OCI-LY1 (cell line): ENCODE data around the gene CYGB.
"Not testable (repeated sequence)": the region's sequence is repeated elsewhere in the genome, so short reads cannot be mapped to it uniquely, and the experiment has no call there.

Experiments
- H2AFZ ChIP-seq: fragments of 200-600 bp; sonication (generic), shearing (Covaris generic); 2 replicates; pipeline ENCODE4 v1.6.0; 2014; ENCODE audit warnings: antibody characterized with exemption, mild to moderate bottlenecking, low read length
- H3F3A ChIP-seq: fragments of 200-600 bp; sonication (generic), shearing (Covaris generic); 2 replicates; pipeline ENCODE4 v1.6.0; 2014; ENCODE audit warnings: mild to moderate bottlenecking, antibody characterized with exemption, low read length, moderate library complexity; ENCODE audit not compliant: insufficient read depth
- H3K27ac ChIP-seq: fragments of 200-600 bp; sonication (generic); 2 replicates; pipeline ENCODE4 v1.5.1; 2014; ENCODE audit warnings: low read length, mixed run types, mild to moderate bottlenecking, low read depth; ENCODE audit not compliant: poor library complexity, severe bottlenecking
- H3K27me3 ChIP-seq: fragments of 200-600 bp; sonication (generic); 2 replicates; pipeline ENCODE4 v1.6.0; 2014; ENCODE audit warnings: antibody characterized with exemption, mild to moderate bottlenecking, low read length, moderate library complexity; ENCODE audit not compliant: insufficient read depth
- H3K36me3 ChIP-seq: fragments of 200-600 bp; sonication (generic); 2 replicates; pipeline ENCODE4 v1.6.1; 2014; ENCODE audit warnings: mild to moderate bottlenecking, antibody characterized with exemption, low read length, moderate library complexity, mixed read lengths; ENCODE audit not compliant: insufficient read depth
- H3K4me1 ChIP-seq: fragments of 200-600 bp; sonication (generic); 2 replicates; pipeline ENCODE4 v1.5.1; 2014; ENCODE audit warnings: mild to moderate bottlenecking, low read length, moderate library complexity; ENCODE audit not compliant: insufficient read depth, severe bottlenecking
- H3K4me2 ChIP-seq: fragments of 200-600 bp; sonication (generic), shearing (Covaris generic); 2 replicates; pipeline ENCODE4 v1.6.1; 2014; ENCODE audit warnings: low read length
- H3K4me3 ChIP-seq: fragments of 200-600 bp; sonication (generic); 2 replicates; pipeline ENCODE4 v1.5.1; 2014; ENCODE audit warnings: low read length, low read depth, mild to moderate bottlenecking, mixed read lengths; ENCODE audit not compliant: poor library complexity, severe bottlenecking
- H3K79me2 ChIP-seq: fragments of 200-600 bp; shearing (Covaris generic); 2 replicates; pipeline ENCODE4 v1.6.1; 2016; ENCODE audit warnings: mixed run types, low read length, mixed read lengths; ENCODE audit not compliant: insufficient read depth
- H3K9ac ChIP-seq: fragments of 200-600 bp; sonication (generic), shearing (Covaris generic); 2 replicates; pipeline ENCODE4 v1.6.1; 2014; ENCODE audit warnings: mild to moderate bottlenecking, low read length, mixed read lengths
- H3K9me2 ChIP-seq: fragments of 200-600 bp; sonication (generic), shearing (Covaris generic); 2 replicates; pipeline ENCODE4 v1.6.1; 2014; ENCODE audit warnings: low read depth, mild to moderate bottlenecking, low read length, mixed read lengths
- H3K9me3 ChIP-seq: fragments of 200-600 bp; shearing (Covaris generic); 2 replicates; pipeline ENCODE4 v1.6.1; 2014; ENCODE audit warnings: low read length, mixed read lengths
- H4K20me1 ChIP-seq: fragments of 200-600 bp; sonication (generic), shearing (Covaris generic); 2 replicates; pipeline ENCODE4 v1.6.0; 2016; ENCODE audit warnings: mild to moderate bottlenecking, low read length; ENCODE audit not compliant: insufficient read depth
- CTCF ChIP-seq: fragments of 200-600 bp; sonication (generic), shearing (Covaris generic); IDR thresholded peaks from 2 replicates; pipeline ENCODE4 v1.5.1; 2017; ENCODE audit warnings: mild to moderate bottlenecking, antibody characterized with exemption, low read length, moderate library complexity, mixed read lengths
- EZH2 ChIP-seq: fragments of 200-600 bp; sonication (generic), shearing (Covaris generic); IDR thresholded peaks from 2 replicates; pipeline ENCODE4 v1.8.0; 2017; ENCODE audit warnings: borderline replicate concordance, mixed run types, mild to moderate bottlenecking, antibody characterized with exemption, low read length, moderate library complexity, mixed read lengths

CYGB gene

DNA sequence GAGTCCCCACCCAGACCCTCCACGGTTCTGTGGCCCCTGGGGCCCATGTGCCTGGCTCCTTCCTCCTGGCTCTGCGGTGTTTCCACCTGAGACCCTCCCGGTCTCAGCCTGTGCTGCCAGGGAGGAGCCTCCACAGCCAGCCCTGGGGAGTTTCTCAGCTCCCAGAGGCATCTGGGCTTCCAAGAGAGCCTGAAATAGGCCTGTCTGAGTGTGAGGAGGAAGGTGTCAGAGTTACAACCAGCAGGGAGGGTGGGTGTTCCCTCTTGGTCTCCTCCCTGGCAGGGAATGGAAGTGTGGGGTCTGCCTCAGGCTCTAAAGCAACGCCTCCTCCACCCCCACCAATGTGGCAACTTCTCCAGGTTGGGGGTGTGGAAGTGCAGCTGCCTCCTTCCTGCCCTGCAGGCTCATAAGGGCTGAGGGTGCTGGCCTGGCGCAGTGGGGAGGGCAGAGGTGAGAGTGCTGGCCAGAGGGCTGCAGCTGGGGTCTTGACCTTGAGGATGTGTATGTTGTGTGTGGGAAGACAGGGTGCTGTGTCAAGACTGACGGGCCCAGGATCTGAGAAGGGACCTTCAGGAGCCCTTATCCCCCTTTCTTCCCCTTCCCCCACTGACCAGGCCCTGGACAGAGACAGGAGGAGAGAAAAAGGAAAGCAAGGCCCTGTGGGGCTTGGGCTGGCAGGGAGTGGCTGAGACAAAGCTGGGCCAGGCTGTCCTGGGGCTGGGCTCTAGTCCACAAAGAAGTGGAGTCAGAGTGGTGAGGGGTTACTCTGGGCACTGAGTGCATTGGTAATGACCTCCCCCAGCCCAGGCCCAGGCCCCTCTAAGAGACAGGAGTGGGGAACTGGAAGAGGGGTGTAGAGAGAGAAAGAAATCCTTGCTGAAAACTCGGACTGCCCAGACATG is 2.4 kb downstream of the CYGB start:
- Histone ChIP-seq H3K4me2 (no peak overlapping the region), H3K4me3 (no peak overlapping the region), H4K20me1 (no peaks in the 10 kb centered on the region), H3K9me3 (no peaks in the 10 kb centered on the region), H3F3A (no peaks in the 10 kb centered on the region), H2AFZ (no peak overlapping the region), H3K9me2 (no peaks in the 10 kb centered on the region), H3K4me1 (peaks cover 14% of the 10 kb centered on the region), H3K27me3 (no peaks in the 10 kb centered on the region; the same call in 1 of the 2 replicates), H3K9ac (no peak overlapping the region), H3K27ac (no peak overlapping the region), H3K36me3 (no peaks in the 10 kb centered on the region), H3K79me2 (no peaks in the 10 kb centered on the region)
- TF ChIP-seq EZH2: no peak
- no peak for TF ChIP-seq CTCF

- H4K20me1 ChIP-seq, H3K27me3 ChIP-seq, H3K9me3 ChIP-seq, H3K9me2 ChIP-seq, H3K79me2 ChIP-seq, H3F3A ChIP-seq, H2AFZ ChIP-seq, H3K9ac ChIP-seq, H3K4me2 ChIP-seq, H3K4me3 ChIP-seq, H3K27ac ChIP-seq, H3K36me3 ChIP-seq: not testable (repeated sequence)
- H3K4me1 ChIP-seq: peaks cover 27% of the 10 kb centered on the region
Observed at GRCh38 chr17:76533640-76534359, 3.7 kb downstream of the CYGB start.

GRCh38 chr17:76532072-76532651 is 5.3 kb downstream of the CYGB start:
- no peak overlapping the region for H3K4me2 ChIP-seq
- H3K4me3 ChIP-seq: no peak overlapping the region
- no peaks in the 10 kb centered on the region; the same call in 1 of the 2 replicates for H3K27me3 ChIP-seq
- no peaks in the 10 kb centered on the region for H3K36me3 ChIP-seq
- no peak overlapping the region for H2AFZ ChIP-seq
- TF ChIP-seq CTCF (no peak), EZH2 (no peak)
- no peak overlapping the region for H3K9ac ChIP-seq
- no peaks in the 10 kb centered on the region for H3F3A ChIP-seq
- no peaks in the 10 kb centered on the region for H4K20me1 ChIP-seq
- H3K9me3 ChIP-seq: no peaks in the 10 kb centered on the region
- no peaks in the 10 kb centered on the region for H3K9me2 ChIP-seq
- H3K4me1 ChIP-seq: peaks cover 44% of the 10 kb centered on the region
- H3K79me2 ChIP-seq: no peaks in the 10 kb centered on the region
- no peak overlapping the region for H3K27ac ChIP-seq
